Testis (tissue), 3 donors: ENCODE results near the gene SPRYD3. TPM values are rescaled to one million over a fixed set of nuclear protein-coding genes. Genes with fewer than 3 reads are reported as not detected.

Experiments
- DNase-seq: peaks from one replicate; pipeline ENCODE4 v3.0.0-alpha.2; 2019
- H3K27ac ChIP-seq, 2 donors: fragments of 200-600 bp; sonication (generic); one replicate each; pipeline ENCODE4 v1.5.1; 2019
- H3K27me3 ChIP-seq: fragments of 200-600 bp; sonication (generic); one replicate; pipeline ENCODE4 v1.5.1; 2019
- H3K36me3 ChIP-seq: fragments of 200-600 bp; sonication (generic); one replicate; pipeline ENCODE4 v1.5.1; 2017; ENCODE audit warnings: low read depth; ENCODE audit errors: missing control alignments
- H3K4me1 ChIP-seq: fragments of 200-600 bp; sonication (generic); one replicate; pipeline ENCODE4 v1.5.1; 2019
- H3K4me3 ChIP-seq, 2 donors: fragments of 200-600 bp; sonication (generic); one replicate each; pipeline ENCODE4 v1.5.1; 2017 to 2019
- H3K9me3 ChIP-seq: fragments of 200-600 bp; sonication (generic); one replicate; pipeline ENCODE4 v1.5.1; 2017
- POLR2A ChIP-seq: fragments of 450-650 bp; IDR thresholded peaks from one replicate; pipeline ENCODE4 v1.6.1; 2017; ENCODE audit warnings: antibody characterized with exemption, mild to moderate bottlenecking, moderate library complexity
- WGBS, 2 donors: methylation state at CpG; one replicate each; pipeline ENCODE4 v1.1.5; 2018; 5-methylcytosine and 5-hydroxymethylcytosine counted together
- intact Hi-C: fragments of 100-400 bp; cut with DNase I; formaldehyde crosslinking; loops from one replicate; pipeline ENCODE4 v1.15.1; 2023; ENCODE audit warnings: low total_unique reads
- polyA plus RNA-seq: library from polyadenylated mRNA; stranded (reverse); fragments of 350-450 nt; fragmentation: Illumina TruSeq; extraction: RNeasy Lipid Tissue Mini Kit (QIAGEN cat#74804); gene quantifications from one replicate; pipeline ENCODE4 v1.2.3, GENCODE V29; 2014; ENCODE audit warnings: low read depth, low replicate concordance; ENCODE audit not compliant: insufficient read depth
- total RNA-seq, 2 donors: library from RNA; depleted of rRNA; stranded (reverse); fragments of >200 nt; gene quantifications; one replicate each; pipeline ENCODE4 v1.2.3, GENCODE V29; 2016
- TF ChIP-seq, protein P1 (sequence below), 3 experiments: fragments of 450-650 bp in 2 of 3; fragments of 200-600 bp in 1 of 3; sonication (generic) in 1 of 3; IDR thresholded peaks; one replicate each; pipeline ENCODE4 v1.5.1; 2016 to 2019; ENCODE audit warnings: antibody characterized with exemption in 3 of 3, mild to moderate bottlenecking in 2 of 3, moderate library complexity in 1 of 3

The SPRYD3 gene
- total and polyA plus RNA-seq, 3 donors from 2014 or later: 27.7 to 29.5 (median 29.5) TPM

DNA sequence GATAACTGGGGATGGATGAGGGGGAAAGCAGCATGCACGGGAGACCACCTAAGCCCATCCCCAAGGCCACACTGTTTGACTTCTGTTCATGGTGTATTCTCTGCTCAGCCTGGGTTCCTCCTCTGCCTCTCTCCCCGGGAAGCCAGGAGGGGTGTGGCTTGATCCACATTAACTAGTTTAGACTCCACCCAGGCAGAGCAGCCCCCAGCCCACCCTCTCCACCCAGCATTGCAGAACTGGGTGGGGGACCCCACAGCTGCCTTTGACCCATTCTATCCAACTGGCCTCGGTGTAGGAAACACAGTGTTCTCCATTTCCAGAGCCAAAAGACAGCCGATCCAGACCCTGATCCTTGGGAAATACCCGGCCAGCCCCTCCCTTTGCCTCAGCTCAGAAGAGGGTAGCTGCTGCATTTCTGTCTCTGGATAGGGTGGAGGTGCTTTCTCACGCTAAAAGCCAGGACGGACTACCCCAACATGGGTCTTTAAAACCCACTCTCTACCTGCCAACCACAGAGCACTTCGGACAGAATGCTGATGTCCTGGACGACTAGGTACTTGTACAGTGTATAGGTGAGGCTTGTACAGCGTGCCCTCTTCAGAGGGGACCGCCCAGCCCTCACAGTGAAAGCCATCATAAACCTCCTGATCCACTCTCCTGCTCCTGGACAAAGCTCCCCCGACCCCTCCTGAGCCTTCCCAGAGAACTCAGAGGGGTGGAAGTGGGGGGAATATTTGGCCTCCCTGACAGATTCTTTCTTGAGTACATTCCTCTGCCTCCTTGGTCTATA is 9.4 kb downstream of the SPRYD3 start:
- H3K4me1 ChIP-seq: peaks cover 75% of the 10 kb centered on the region
- TF ChIP-seq POLR2A: no peak
- TF ChIP-seq, protein P1, sequence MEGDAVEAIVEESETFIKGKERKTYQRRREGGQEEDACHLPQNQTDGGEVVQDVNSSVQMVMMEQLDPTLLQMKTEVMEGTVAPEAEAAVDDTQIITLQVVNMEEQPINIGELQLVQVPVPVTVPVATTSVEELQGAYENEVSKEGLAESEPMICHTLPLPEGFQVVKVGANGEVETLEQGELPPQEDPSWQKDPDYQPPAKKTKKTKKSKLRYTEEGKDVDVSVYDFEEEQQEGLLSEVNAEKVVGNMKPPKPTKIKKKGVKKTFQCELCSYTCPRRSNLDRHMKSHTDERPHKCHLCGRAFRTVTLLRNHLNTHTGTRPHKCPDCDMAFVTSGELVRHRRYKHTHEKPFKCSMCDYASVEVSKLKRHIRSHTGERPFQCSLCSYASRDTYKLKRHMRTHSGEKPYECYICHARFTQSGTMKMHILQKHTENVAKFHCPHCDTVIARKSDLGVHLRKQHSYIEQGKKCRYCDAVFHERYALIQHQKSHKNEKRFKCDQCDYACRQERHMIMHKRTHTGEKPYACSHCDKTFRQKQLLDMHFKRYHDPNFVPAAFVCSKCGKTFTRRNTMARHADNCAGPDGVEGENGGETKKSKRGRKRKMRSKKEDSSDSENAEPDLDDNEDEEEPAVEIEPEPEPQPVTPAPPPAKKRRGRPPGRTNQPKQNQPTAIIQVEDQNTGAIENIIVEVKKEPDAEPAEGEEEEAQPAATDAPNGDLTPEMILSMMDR (IDR thresholded peaks at IDR 0.05): no peak
- intact Hi-C loops: loop anchor here (2.0 kb wide), 1 partner anchor 27 kb away; the partner anchor contains the start of gene IGFBP6
- no peak overlapping the region for H3K4me3 ChIP-seq
- 49 to 50% methylated on average over 11 to 12 of the region's 12 CpGs for WGBS, 2 donors
- peak; percentile 83 for DNase-seq
- H3K9me3 ChIP-seq: no peaks in the 10 kb centered on the region
- no peaks in the 10 kb centered on the region for H3K27me3 ChIP-seq
- no peaks in the 10 kb centered on the region for H3K36me3 ChIP-seq
- peak overlapping the region; percentile 56 to 86 for H3K27ac ChIP-seq

DNA sequence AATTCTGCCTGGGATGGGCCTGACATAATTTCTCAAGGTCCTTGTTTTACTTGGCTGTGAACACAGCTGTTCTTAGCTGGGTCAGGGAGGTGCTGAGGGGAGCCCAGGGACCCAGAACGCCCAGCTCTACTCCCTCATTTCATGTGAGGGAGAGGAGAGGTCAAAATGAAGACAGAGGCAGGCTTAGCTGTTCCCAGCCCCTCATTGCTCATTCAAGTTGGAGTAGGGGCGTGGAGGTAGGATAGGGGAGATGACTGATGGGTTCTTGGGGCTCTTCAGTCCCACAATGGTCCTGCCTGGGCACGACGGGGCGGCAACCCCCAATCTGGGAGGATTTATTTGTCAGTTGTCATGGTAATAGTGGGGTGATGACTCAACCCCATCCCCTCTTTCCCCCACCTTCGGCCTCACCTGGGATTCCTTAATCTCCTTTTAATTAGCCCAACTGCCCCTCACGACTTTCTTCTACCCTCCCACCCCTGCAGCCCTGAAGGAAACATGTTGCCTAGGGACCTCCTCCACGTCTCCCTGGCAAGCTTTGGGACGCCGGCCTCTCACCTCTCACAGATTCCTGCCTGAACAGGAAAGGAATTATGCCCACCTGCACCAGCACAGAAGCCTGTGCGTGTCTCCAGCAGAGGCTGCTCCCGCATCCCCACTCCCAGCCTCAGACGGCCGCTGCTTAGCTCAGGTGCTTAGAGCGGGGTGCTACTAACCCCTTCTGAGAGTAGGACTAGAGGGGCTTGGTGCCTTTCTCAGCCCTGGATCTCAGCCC is 10.2 kb downstream of the SPRYD3 start:
- Histone ChIP-seq H3K4me1 (peaks cover 81% of the 10 kb centered on the region), H3K9me3 (no peaks in the 10 kb centered on the region), H3K27ac (peak overlapping the region; percentile 51 to 60), H3K36me3 (no peaks in the 10 kb centered on the region), H3K4me3 (no peak overlapping the region), H3K27me3 (no peaks in the 10 kb centered on the region)
- TF ChIP-seq, protein P1 (IDR thresholded peaks at IDR 0.05): no peak
- no peak for TF ChIP-seq POLR2A
- intact Hi-C loops: no loop called here
- WGBS, 2 donors: 56 to 57% methylated on average over 15 of the region's 15 CpGs
- DNase-seq: no peak

DNA sequence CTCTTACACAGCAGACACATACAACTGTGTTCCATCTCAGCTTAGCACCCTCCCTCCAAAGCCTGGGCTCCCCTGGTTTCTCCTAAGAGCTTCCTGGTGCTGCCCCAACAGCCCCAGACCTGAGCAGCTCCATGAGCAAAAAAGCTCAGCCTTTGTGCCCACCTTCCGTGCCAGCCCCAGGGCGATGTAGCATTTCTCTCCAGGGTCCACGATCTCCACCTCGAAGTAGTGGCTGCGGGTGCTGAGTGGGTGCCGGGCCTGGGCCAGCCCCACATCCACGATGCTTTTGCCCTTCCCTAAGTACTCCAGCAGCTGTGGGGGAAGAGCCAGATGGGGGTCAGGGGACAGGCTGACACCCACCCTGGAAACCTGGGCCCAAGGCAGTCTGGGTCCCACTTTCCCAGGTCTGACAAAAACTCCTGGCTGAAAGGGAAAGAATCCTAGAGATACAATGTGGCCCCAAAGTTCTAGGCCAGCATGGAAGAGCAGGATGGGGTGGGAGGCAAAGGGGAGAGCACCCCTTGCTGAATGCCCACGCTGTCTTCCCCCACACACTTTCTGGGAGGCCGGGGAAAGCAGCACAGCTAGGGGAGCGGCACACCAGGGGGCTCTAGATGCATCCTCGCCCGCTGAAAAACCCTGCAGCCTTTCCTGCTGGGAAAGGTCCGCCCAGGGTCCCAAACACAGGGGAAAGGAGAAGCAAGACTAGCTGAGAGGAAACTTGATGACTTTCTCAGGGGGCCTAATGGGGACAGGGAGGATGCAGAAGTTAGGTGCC is 11.0 kb downstream of the SPRYD3 start:
- TF ChIP-seq, protein P1 (IDR thresholded peaks at IDR 0.05): no peak
- TF ChIP-seq POLR2A: no peak
- no peaks in the 10 kb centered on the region for H3K9me3 ChIP-seq
- 63 to 73% methylated on average over 13 of the region's 13 CpGs for WGBS, 2 donors
- no peak for DNase-seq
- H3K27me3 ChIP-seq: no peaks in the 10 kb centered on the region
- no peaks in the 10 kb centered on the region for H3K36me3 ChIP-seq
- intact Hi-C loops: no loop called here
- peaks cover 87% of the 10 kb centered on the region for H3K4me1 ChIP-seq
- peak overlapping the region; percentile 50 to 60 for H3K27ac ChIP-seq
- H3K4me3 ChIP-seq: no peak overlapping the region

GRCh38 chr12:53067074-53067992 is 11.9 kb downstream of the SPRYD3 start:
- TF ChIP-seq POLR2A: no peak
- TF ChIP-seq, protein P1 (IDR thresholded peaks at IDR 0.05): no peak
- no peak for DNase-seq
- WGBS, 2 donors: 69 to 75% methylated on average over 6 to 7 of the region's 7 CpGs
- Histone ChIP-seq H3K9me3 (no peaks in the 10 kb centered on the region), H3K27me3 (no peaks in the 10 kb centered on the region), H3K4me1 (peaks cover 87% of the 10 kb centered on the region), H3K27ac (peak overlapping the region; percentile 50 to 86), H3K36me3 (no peaks in the 10 kb centered on the region), H3K4me3 (no peak overlapping the region)
- intact Hi-C loops: no loop called here
